HK-2 (cell line): ENCODE results near the gene FRMPD1.

Experiments used
- DNase-seq: peaks from one replicate; pipeline ENCODE4 v3.0.0-alpha.2; 2018; ENCODE audit not compliant: unreplicated experiment

The FRMPD1 gene

GRCh38 chr9:37626708-37627292, 24.0 kb upstream of the FRMPD1 start:
- DNase-seq = no peak

GRCh38 chr9:37632479-37632878, 18.3 kb upstream of the FRMPD1 start:
- DNase-seq = no peak

- DNase-seq = no peak
Measured at GRCh38 chr9:37635808-37636207, 14.9 kb upstream of the FRMPD1 start.

- no peak for DNase-seq
Measured at GRCh38 chr9:37636511-37637448, 14.0 kb upstream of the FRMPD1 start.

GRCh38 chr9:37639109-37639762, 11.5 kb upstream of the FRMPD1 start:
- DNase-seq = no peak

GRCh38 chr9:37639841-37640240, 10.9 kb upstream of the FRMPD1 start:
- no peak for DNase-seq

- no peak for DNase-seq
Measured at GRCh38 chr9:37640246-37640645, 10.5 kb upstream of the FRMPD1 start.

GRCh38 chr9:37641331-37641730, 9.4 kb upstream of the FRMPD1 start:
- no peak for DNase-seq

- no peak for DNase-seq
Measured at GRCh38 chr9:37643214-37643613, 7.5 kb upstream of the FRMPD1 start.

- no peak for DNase-seq
Measured at GRCh38 chr9:37645903-37646506, 4.7 kb upstream of the FRMPD1 start.

GRCh38 chr9:37650299-37650872, 368 bp upstream of the FRMPD1 start:
- no peak for DNase-seq

GRCh38 chr9:37652261-37652660, 1.5 kb downstream of the FRMPD1 start:
- DNase-seq = no peak

GRCh38 chr9:37653385-37653784, 2.6 kb downstream of the FRMPD1 start:
- DNase-seq = no peak

- no peak for DNase-seq
Measured at GRCh38 chr9:37656936-37657335, 6.2 kb downstream of the FRMPD1 start.

GRCh38 chr9:37660691-37661090, 9.9 kb downstream of the FRMPD1 start:
- DNase-seq = no peak

- no peak for DNase-seq
Measured at GRCh38 chr9:37663926-37664325, 13.2 kb downstream of the FRMPD1 start.

- DNase-seq = no peak
Measured at GRCh38 chr9:37667706-37668105, 17.0 kb downstream of the FRMPD1 start.

- DNase-seq = no peak
Measured at GRCh38 chr9:37668116-37668601, 17.4 kb downstream of the FRMPD1 start.

- no peak for DNase-seq
Measured at GRCh38 chr9:37669232-37669631, 18.5 kb downstream of the FRMPD1 start.

GRCh38 chr9:37675661-37676060, 24.9 kb downstream of the FRMPD1 start:
- no peak for DNase-seq

- DNase-seq = no peak
Measured at GRCh38 chr9:37676411-37676830, 25.7 kb downstream of the FRMPD1 start.

- DNase-seq = no peak
Measured at GRCh38 chr9:37677435-37677834, 26.7 kb downstream of the FRMPD1 start.
